Muscle layer of duodenum (tissue), 2 donors: ENCODE data around the gene OSBPL5.

Source experiments
- H3K27ac ChIP-seq: one replicate; pipeline ENCODE4 v1.7.0; 2013; ENCODE audit warnings: mild to moderate bottlenecking, low read length
- H3K27me3 ChIP-seq: one replicate; pipeline ENCODE4 v1.7.0; 2013; ENCODE audit warnings: low read depth, mild to moderate bottlenecking, control low read depth, low read length
- H3K36me3 ChIP-seq, 2 donors: one replicate each; pipeline ENCODE4 v1.7.0; 2013; ENCODE audit warnings: low read length in 2 of 2, control low read depth in 1 of 2, mild to moderate bottlenecking in 1 of 2; ENCODE audit not compliant: insufficient read depth in 2 of 2, control insufficient read depth in 1 of 2
- H3K4me1 ChIP-seq, 2 donors: one replicate each; pipeline ENCODE4 v1.7.0; 2013; ENCODE audit warnings: low read length in 2 of 2, mild to moderate bottlenecking in 2 of 2, control low read depth in 1 of 2, moderate library complexity in 1 of 2; ENCODE audit not compliant: insufficient read depth in 2 of 2, control insufficient read depth in 1 of 2
- H3K4me3 ChIP-seq, 2 donors: one replicate each; pipeline ENCODE4 v1.7.0; 2013; ENCODE audit warnings: low read length in 2 of 2, low read depth in 1 of 2, mild to moderate bottlenecking in 1 of 2
- H3K9me3 ChIP-seq, 2 donors: one replicate each; pipeline ENCODE4 v1.7.0; 2013; ENCODE audit warnings: low read length in 2 of 2, control low read depth in 1 of 2, mild to moderate bottlenecking in 1 of 2; ENCODE audit not compliant: control insufficient read depth in 1 of 2
- donor health status: healthy.

The OSBPL5 gene

GRCh38 chr11:3105791-3106735, 59.0 kb downstream of the OSBPL5 start:
- Histone ChIP-seq H3K27ac (no peak overlapping the region), H3K27me3 (no peaks in the 10 kb centered on the region), H3K4me3 (no peak overlapping the region), H3K9me3 (no peaks in the 10 kb centered on the region), H3K4me1 (no peaks in the 10 kb centered on the region), H3K36me3 (peaks cover 7 to 46% of the 10 kb centered on the region in 2 donors)

- H3K27me3 ChIP-seq, result no peaks in the 10 kb centered on the region
- H3K27ac ChIP-seq, result no peak overlapping the region
- no peak overlapping the region for H3K4me3 ChIP-seq
- H3K4me1 ChIP-seq, result no peaks in the 10 kb centered on the region
- H3K9me3 ChIP-seq, result no peaks in the 10 kb centered on the region
- peaks cover 7 to 51% of the 10 kb centered on the region in 2 donors for H3K36me3 ChIP-seq
Measured at GRCh38 chr11:3104961-3105790, 59.9 kb downstream of the OSBPL5 start.

DNA sequence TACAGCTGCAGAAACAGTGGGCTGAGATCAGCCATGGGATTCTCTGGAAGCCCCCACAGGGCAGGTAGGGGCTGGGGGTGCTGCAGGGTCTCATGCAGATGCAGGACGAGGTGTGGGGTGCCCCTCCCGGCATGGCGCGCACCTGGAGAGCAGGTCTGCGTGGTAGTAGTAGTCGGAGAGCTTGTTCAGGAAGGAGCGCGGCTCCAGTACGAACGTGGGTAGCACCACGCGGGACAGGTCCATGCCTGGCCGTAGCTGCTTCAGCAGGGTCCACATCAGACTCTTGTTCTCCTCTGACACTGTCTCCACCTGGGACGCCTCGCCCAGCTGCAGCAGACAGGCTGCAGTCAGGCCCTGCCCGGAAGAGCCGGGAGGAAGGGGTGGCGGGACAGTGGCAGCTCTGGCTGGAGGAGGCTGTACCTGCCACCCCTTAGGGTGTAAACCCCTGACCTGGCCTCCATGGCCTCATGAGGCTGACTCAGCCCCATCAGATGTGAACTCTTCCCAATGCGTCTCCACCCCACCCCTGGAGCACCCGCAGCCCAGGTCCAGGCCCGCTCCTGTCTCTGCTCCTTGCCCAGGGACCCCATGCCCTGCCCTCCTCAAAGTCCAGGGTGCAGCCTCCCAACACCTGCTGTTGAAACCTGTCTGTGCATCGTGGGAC, 60.9 kb downstream of the OSBPL5 start:
- no peaks in the 10 kb centered on the region for H3K9me3 ChIP-seq
- H3K4me3 ChIP-seq, result no peak overlapping the region
- no peaks in the 10 kb centered on the region for H3K27me3 ChIP-seq
- peaks cover 13 to 60% of the 10 kb centered on the region in 2 donors for H3K36me3 ChIP-seq
- H3K4me1 ChIP-seq, result no peaks in the 10 kb centered on the region
- H3K27ac ChIP-seq, result no peak overlapping the region

DNA sequence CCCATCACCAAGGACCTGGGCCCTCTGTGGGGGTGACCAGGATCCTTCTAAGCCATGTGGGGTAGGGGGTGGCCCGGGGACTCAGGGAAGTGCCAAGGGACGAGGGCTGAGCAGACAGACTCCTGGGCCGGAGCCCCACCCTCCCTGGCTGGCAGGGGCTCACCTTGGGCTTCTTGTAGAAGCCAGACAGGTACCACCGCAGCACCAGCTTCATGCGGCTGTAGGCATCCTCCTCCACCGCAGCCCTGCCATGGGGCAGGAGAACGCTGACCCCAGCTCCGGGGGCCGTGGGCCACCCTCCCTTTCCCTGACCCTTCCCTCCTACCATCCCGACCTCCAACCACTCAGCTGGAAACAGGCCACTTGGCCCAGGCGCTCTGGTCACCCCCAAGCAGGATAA, 62.0 kb downstream of the OSBPL5 start:
- peaks cover 19 to 67% of the 10 kb centered on the region in 2 donors for H3K36me3 ChIP-seq
- no peak overlapping the region for H3K4me3 ChIP-seq
- H3K4me1 ChIP-seq, result no peaks in the 10 kb centered on the region
- no peak overlapping the region for H3K27ac ChIP-seq
- H3K9me3 ChIP-seq, result no peaks in the 10 kb centered on the region
- no peaks in the 10 kb centered on the region for H3K27me3 ChIP-seq

GRCh38 chr11:3102641-3102921, 62.5 kb downstream of the OSBPL5 start:
- H3K36me3 ChIP-seq, result peaks cover 19 to 65% of the 10 kb centered on the region in 2 donors
- H3K4me1 ChIP-seq, result no peaks in the 10 kb centered on the region
- H3K27ac ChIP-seq, result no peak overlapping the region
- no peak overlapping the region for H3K4me3 ChIP-seq
- no peaks in the 10 kb centered on the region for H3K9me3 ChIP-seq
- H3K27me3 ChIP-seq, result no peaks in the 10 kb centered on the region

DNA sequence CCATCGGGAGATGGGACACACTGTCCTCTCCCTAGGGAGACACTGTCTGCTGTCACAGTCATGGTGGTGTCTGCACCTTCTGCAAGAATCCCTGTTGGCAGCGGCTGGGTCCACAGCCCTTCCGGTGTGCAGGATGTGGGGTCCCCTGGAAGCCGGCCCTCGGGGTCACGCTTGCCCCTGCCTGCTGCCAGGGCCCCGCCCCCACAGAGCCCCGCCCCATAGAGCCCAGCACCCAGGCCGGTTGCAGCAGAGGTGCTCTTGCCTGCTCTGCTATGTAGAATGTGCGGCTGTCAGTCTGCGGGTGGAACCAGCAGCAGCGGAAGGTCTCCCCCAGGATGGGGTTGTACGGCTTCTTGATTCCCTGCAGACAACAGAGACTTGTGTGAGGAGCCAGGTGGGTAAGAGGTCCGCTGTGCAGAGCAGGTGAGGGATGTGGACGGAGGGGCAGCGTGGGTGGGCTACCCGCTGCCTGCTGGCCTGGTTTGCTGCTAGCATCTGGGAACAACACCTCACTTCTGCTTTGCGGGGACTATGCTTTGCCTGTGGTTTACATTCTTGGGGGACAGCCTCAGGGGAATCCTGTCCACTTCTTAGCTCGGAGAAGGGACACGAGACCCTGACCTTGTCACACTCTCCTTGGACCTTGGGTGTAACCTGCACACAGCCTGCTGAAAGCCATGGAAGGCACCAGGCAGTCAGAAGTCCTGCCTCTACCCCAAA, 63.0 kb downstream of the OSBPL5 start:
- H3K4me1 ChIP-seq, result no peaks in the 10 kb centered on the region
- H3K4me3 ChIP-seq, result no peak overlapping the region
- no peak overlapping the region for H3K27ac ChIP-seq
- H3K9me3 ChIP-seq, result no peaks in the 10 kb centered on the region
- peaks cover 15 to 65% of the 10 kb centered on the region in 2 donors for H3K36me3 ChIP-seq
- no peaks in the 10 kb centered on the region for H3K27me3 ChIP-seq

GRCh38 chr11:3099178-3099577, 65.9 kb downstream of the OSBPL5 start:
- Histone ChIP-seq H3K4me3 (no peak overlapping the region), H3K36me3 (peaks cover 21 to 53% of the 10 kb centered on the region in 2 donors), H3K9me3 (no peaks in the 10 kb centered on the region), H3K4me1 (no peaks in the 10 kb centered on the region), H3K27ac (no peak overlapping the region), H3K27me3 (no peaks in the 10 kb centered on the region)

- Histone ChIP-seq H3K4me3 (no peak overlapping the region), H3K27me3 (no peaks in the 10 kb centered on the region), H3K36me3 (peaks cover 17 to 53% of the 10 kb centered on the region in 2 donors), H3K9me3 (no peaks in the 10 kb centered on the region), H3K4me1 (peaks cover 0 to under 1% of the 10 kb centered on the region in 2 donors), H3K27ac (no peak overlapping the region)
Measured at GRCh38 chr11:3096909-3097530, 68.1 kb downstream of the OSBPL5 start.

- H3K36me3 ChIP-seq, result peaks cover 17 to 50% of the 10 kb centered on the region in 2 donors
- peak overlapping the region; percentile 60 for H3K27ac ChIP-seq
- peaks cover 0 to 5% of the 10 kb centered on the region in 2 donors for H3K4me1 ChIP-seq
- no peaks in the 10 kb centered on the region for H3K9me3 ChIP-seq
- no peaks in the 10 kb centered on the region for H3K27me3 ChIP-seq
- no peak overlapping the region for H3K4me3 ChIP-seq
Measured at GRCh38 chr11:3095712-3096361, 69.3 kb downstream of the OSBPL5 start.

- H3K9me3 ChIP-seq, result no peaks in the 10 kb centered on the region
- H3K27me3 ChIP-seq, result no peaks in the 10 kb centered on the region
- peaks cover 13 to 53% of the 10 kb centered on the region in 2 donors for H3K36me3 ChIP-seq
- H3K4me3 ChIP-seq, result no peak overlapping the region
- H3K27ac ChIP-seq, result no peak overlapping the region
- H3K4me1 ChIP-seq, result peaks cover 0 to 5% of the 10 kb centered on the region in 2 donors
Measured at GRCh38 chr11:3094223-3094824, 70.8 kb downstream of the OSBPL5 start.
